Stimulated activated CD8-positive, alpha-beta memory T cell treated with anti-CD3 and anti-CD28 coated beads, Interleukin-2, amount 100 ng/mL, for 48 hours (primary cell): ENCODE data around the gene ZNF827.

ENCODE experiments used
- DNase-seq, 2 donors: peaks; one replicate each; pipeline ENCODE4 v3.0.0-alpha.2; 2020; ENCODE audit warnings: low read depth in 2 of 2

The ZNF827 gene

DNA sequence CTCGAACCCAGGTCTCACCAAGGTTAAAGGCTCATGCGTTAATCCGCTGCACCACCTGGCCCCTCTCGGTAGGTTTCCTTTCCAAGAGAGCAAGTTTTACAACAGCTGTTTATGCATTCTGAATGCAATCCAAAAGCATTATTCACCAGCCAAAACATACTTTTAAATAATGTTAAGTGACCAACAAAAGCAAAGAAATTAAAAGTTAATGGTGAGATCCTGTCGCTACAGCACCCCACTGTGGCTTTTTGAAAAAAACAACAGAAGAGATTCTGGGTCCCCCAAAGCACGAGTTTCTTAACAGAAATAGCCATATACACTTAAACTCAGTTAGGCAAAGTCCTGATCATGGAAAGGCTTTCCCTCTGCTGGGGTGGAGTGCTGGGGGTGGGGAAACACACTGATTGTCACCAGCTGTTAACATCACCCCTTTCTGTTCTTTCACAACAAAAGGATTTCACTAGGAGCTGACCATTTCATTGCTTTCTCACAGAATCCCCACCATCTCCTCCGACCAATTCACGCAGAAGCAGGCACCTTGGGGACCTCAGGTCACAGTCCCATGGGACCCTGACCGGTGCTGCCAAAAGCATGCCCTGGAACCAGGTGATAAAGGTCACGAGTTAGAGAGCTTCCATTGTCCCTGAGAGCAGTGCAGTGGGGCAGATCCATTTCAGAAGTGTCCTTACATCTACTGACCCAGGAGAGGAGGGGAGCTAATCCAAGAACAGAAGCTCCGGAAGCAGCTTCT lies 51.2 kb downstream of the ZNF827 start:
- DNase-seq: no peak

DNA sequence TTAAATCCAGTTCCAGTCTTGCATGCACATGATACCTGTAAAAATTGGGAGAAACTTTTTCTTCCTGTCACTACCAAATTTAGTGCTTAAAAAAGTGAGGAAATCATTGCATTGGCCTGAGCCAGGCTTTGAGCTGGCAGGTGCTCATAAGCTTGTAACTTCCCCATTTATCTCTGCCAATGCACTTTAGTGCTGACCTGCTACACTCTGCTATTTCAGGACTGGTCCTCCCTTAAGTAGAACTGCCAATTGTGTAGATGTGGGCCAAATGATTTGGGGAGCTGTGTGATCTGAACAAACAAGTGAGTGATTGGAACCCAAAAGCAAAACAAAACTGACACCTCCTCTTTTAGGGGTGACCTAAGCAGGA lies 51.8 kb downstream of the ZNF827 start:
- no peak for DNase-seq

DNA sequence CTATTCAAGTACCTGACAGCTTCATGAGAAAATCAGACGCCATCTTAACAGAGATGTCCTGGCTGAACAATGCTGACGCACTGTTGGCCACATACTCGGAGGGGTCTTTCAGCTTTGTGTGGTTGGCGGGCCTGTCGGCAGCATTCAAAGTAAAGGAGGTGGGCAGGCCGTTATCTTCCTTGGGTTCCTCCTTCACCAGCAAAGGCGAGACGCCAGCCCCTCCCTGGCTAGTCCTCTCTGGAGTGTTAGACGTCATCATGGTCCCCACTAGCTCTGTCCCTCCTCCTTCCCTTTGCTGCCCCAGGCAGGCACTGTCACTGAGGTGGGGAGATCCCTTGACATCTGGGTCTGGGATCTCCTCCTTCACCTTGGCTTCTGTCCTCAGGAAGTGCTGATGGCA lies 53.0 kb downstream of the ZNF827 start:
- no peak for DNase-seq

DNA sequence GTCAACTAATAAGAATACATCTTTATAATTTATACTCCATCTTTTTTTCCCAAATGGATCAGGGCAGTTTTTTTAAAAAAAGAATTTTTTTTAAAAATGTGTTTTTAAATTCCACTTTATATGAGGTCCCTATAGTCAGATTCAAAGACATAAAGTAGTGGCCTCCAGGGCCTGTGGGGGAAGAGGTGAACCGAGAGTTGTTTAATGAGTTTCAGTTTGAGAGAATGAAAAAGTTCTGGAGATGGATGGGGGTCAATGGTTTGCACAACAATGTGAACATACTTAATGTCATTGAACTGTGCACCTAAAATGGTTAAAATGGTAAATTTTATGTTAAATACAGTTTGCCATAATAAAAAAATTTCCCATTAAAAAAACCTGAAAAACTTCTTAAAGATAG lies 53.8 kb downstream of the ZNF827 start:
- DNase-seq: no peak

DNA sequence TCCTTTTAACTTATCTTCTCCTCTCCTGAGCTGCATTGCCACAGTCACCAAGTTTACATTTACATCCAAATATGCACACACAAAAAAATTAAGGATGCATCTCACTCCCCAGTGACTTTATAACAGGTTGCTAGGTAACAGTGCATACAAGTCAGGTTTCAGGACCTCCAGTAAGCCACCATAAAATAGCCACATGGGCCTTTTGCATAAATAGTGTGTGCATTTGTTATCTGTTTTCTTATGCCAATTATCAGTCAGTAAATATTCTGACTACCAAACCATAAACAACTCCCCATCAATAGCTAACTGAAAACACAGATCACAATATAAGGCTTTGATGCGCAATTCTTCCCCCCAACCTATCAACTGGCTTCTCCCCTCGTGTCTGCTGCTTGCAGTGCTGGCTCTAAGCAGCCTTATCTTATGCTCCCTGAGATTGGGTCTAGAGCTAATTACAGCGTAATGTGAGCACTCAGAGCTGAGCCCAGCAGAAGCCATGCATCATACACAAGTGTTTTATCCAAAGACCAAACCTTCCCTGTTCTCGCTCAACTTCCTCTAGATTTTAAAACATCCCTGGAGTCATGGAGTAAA lies 55.4 kb downstream of the ZNF827 start:
- DNase-seq: no peak

DNA sequence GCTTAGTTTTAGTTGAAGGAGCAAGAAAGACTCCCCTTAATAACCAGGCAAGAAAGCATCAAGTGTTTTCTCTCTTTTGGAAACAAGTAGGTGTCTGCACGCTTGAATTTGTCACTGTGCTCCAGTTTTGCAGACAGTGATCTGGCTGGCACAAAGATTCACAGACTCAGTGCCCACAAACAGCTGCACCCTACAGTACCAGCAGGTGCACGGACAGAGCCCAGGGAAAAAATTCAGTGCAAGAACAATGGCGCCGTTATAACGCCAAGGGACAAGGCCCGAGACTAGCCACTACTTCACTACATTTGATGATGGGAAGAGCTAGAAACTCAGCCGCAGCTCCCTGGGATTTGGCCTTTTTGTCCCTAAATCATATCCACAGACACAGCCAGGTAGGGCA lies 56.0 kb downstream of the ZNF827 start:
- DNase-seq: no peak

DNA sequence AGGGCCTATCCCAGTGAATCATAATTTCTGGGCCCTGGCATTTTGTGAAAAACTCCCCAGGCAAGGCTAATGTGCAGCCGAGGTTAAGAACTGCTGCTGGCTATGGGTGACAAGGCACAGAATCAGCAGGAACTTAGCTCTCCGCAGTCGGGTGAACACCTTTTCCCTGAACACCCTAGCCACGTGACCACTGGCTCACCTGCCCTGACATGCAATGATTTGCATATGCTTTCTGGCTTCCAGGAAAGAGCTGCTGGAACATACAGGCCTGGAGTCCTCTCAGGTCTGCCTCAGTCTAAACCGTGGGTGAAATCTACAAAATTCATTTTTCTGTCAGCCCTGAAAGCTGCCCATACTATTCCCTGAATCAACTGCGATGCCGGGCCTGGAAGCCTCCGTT lies 56.6 kb downstream of the ZNF827 start:
- no peak for DNase-seq

DNA sequence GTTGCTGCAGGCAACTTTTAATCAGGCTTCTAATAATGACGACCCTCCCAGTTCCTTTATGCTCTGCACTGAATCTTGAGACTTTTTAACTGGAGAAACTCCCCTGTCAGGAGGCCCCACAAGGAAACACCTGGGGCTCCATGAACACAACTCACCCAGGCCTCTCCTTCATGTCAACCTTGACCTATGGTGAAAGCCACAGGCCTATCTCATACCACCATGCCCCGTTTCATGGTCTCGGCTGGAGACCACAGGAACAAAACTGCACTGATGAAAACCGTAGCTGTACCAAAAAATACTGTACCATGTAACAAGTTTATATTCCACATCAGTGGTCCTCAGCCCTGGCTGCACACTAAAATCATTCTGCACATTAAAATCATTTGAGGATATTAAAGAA lies 57.0 kb downstream of the ZNF827 start:
- DNase-seq: no peak

DNA sequence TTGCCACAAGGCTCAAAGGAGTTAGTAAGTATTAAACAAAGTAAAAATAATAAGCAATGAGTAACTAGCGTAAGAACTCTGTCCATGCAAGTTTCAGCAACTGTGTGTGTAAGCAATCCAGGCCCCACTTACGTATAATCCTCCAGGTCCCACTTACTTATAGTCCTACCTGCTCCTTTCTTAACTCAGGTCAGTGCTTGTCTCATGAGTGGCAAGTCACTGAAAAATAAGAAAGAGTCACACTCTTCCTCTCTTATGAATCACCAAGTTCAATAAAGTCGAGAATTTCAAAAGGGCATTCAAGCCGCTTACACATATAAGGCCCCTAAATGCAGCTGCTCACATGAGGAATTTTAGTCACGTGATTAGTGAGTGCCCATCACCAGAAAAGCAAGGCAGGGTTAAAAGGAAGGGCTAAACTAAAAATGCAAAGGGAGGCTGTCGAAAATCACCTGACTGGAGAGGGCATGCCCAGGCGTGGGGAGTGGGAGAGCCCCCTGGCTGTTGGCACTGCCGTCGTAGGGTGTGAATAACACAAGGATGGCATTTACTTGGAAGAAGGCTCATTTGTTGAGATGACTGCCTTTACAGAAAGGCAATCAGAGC lies 58.2 kb downstream of the ZNF827 start:
- DNase-seq: no peak

DNA sequence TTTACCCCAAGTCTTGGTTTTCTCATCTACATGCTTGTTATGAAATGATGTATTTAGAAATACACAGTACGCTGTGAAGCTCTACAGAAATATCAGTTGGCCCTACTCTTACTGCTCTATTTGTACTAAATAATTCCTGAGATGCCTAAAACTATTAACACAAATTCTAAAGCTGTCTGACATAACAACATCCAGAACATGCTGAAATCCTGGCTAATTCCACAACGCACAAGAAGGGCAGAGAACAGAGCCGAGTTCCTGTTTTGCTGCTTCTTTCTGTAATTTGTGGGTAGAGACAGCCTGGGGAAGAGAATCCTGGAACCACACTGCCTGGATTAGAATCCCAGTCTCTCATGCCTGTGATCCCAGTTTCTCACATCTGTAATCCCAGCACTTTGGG lies 59.0 kb downstream of the ZNF827 start:
- DNase-seq: no peak

DNA sequence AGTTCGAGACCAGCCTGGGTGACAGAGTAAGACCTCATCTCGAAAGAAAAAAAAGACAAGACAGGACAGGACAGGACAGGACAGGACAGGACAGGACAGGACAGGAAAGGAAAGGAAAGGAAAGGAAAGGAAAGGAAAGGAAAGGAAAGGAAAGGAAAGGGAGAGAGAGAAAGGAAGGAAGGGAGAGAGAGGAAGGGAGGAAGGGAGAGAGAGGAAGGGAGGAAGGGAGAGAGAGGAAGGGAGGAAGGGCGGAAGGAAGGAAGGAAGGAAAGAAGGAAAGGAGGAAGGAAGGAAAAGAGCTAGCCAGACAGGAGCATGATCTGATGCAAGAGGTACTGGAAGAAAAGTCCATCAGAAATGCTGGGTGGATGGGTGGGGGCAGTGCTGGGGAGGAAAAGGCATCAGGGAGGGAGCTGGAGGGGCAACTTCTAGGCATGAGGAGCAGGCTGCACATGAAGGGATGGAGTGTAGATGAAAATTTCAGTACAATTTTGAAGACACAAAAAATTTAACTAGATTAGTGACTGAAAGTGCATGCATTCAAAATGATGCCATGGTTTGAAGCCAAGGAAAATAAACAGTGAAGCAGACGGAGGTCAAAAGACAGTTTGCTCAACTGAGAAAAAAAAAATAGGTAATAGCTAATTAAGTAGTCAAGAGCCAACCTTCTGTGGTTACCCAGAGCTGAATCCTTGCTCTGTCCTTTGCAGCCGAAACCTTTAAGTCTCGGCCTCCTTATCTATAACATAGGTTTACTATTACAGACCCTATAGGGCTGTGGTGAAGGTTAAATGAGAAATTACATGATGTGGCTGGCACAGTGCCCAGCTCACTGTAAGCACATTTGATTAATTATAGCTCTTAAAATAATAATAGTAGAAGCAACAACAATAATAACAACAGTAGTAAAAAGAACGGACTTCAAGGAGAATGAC lies 59.9 kb downstream of the ZNF827 start:
- DNase-seq: no peak

DNA sequence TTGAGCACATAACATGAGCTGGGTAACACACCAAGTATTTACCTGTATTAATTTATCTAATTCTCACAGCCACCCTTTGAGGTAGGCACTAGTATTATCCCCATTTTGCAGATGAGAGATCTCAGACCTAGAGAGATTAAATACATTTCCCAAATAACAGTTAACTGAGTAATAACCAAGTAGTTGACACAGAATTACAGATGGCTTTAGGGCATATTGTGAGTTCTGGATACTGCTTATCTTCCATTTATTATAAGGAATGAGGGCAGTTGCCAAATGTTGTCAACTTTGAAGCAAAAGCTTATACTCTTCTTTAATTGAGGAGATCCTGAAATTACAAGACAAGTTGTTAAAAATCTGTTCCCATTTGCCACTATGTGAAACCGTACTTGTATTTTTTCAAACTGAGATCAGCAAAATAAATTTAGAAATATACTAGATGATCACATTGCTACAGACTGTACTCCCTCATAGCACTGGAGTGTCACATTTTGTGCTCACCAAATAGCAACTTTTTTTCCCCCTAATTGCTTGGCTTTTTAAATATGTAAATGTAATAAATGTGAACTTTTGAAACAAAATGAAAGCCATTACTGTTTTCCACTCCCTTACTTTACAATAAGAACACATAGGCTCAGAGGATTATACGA lies 62.0 kb downstream of the ZNF827 start:
- no peak for DNase-seq

DNA sequence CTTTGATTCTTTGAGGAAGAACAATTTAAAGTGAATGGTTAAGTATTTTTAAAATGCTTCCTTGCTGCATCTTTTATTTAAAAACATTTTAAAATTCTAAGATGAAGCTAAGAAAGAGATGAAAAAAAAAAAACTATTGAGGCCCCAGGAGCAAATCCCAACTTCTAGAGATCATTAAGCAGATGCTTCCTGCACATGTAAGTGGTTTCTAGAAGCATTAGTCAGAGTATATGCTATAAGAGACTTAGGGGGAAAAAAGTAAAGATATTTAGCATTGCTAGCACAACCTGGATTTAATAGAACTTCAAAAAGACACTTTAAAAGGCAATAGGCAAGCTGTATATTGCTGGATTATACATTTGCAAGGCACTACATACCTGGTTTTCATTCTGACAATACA lies 64.7 kb downstream of the ZNF827 start:
- no peak for DNase-seq

DNA sequence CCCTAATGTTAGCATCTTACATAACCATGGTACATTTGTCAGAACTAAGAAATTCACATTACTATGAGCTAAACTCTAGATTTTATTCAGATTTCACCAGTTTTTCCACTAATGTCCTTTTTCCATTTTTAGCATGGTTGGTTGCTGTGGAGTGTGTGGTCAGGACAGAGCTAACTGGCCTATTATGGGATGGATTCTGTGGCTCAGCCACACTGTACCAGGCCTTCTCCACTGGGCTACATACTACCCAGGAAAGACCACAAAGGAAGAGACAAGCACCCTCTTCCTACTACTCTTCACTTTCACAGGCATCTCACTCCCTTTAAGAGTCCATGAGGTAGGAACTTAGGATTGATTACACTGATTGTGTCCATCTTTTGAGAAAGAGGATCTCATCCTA lies 67.4 kb downstream of the ZNF827 start:
- no peak for DNase-seq

DNA sequence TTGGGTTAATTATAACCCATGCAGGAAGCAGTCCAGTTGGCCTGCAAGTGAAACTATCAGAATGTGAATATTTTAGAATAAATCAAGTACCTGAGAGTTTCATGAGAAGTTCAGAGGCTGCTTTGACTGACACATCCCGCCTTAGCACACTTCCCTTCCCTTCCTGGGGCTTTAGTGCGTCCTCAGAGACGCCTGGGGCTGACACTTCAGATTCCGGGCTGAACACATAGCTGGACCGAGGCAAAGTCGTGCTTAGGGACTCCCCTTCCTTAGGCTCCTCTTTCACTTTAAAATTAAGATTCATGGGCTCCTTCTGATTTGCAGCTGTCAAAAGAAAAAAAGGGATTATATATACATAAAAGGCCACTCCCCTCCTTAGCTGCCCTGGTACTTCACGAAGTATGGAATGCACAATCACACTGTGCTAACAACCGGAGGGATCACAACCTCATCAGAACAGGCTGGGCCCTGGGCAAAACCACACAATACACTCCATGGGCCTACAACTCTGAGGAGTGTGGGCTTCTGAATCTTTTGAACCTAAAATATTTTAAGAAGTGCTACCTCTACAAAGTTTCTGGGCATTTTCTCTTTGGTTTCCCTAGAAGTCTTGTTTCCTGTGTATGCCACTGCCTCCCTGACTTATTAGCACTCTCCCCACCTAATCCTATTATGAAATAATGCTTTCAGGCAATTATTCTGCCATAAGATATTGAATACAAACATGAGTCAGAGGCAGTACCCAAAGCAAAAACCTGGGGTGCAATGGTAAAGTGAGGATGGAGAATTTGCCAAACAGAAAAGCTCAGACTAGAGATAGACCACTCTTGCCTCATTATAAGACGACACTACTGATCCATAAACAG lies 68.2 kb downstream of the ZNF827 start:
- DNase-seq: no peak

DNA sequence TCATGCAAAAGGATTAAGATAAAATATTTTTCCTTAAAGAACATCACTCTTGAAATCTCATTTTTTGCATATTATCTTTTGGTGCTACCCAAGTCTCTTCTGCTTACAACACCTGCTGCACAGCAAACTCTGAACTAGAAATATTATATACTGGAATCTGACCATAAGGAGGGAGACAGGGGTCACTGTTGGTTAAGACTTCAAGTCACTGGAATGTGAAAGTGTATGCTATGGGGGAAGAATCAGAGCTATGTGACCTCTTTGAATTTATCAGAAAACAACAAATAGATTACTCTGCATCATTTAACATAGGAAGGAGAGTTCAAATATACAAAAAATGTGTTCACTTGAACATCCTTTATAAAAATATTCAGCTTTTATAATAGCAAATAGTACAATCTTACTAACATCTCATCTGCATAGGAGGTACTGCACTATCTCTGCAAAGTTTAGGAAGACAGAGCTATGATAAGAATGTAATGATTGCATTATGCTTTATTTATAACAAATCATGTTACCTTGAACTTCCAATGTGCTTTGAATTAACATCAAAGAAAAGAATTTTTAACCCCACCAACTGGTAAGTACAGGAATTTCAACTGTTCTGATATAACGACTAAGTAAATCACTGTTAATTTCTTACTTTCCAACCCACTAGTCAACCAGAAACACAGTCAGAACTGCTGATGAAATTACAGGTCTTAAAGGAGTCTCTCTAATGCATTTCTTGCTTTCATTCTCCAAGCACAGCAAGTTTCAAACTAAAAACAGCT lies 69.8 kb downstream of the ZNF827 start:
- DNase-seq: no peak

DNA sequence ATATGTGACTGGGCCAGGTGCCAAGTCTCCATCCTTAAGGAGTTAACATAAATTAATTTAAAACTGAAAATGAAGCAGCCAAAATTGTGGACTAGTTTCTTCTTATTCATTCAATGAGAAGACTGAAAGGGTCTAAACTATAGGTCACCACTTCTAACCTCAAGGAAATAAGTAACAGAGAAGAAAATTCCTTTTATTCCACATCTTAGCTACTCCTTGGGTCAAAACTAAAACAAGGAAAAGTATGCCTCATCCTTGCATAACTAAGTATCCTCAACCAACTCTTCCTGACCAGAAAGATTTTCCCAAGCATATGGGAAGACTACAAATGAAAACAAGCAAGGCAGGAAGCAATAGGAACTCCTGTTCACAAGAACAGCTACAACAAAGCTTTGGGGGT lies 71.2 kb downstream of the ZNF827 start:
- DNase-seq: no peak

DNA sequence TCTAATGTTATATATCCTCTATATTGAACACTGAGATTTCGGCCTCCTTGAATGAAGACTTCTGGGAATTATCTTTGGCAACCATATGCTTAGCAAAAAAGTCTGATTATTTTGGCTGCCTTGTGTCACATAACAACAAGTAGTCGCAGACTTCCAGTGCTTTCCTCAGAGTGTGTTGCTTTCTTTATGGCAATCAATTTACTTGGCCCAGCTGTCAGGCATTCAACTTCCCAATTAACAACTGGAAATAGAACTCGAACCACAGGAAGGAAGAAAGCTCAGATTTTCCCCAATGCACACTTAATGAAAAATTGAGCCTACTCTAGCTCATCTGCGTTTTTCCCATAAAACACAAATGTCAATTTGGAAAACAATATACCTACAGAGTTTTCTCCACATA lies 71.6 kb downstream of the ZNF827 start:
- DNase-seq: no peak

DNA sequence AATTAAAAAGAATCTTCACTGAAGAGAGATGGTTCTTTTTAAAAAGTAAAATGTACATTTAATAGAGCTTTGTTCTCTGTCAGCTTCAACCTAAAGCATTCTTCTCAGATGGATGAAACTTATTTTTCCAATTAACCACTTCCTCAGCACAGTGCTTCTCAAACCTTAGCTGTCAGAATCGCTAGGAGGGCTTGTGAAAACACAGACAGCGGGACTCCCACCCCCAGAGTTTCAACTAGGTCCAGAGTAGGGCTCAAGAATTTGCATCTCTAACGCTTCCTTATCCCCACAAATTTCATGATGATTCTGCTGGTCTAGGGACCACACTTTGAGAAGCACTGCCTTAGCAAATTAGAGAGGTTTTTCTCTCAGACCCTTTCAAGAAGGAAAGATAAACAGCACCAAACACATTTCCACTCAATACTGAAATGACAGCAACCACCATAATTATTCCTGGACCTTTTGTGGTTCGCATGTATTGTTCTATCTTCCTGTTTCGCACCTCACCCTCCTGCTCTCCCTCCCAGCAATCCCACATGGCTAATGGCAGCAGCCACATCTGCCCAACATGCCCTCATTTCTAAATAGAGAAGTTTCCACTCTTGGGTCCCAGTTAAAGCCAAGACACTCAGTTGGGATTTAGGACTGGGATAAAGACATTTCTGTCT lies 73.2 kb downstream of the ZNF827 start:
- DNase-seq: no peak

DNA sequence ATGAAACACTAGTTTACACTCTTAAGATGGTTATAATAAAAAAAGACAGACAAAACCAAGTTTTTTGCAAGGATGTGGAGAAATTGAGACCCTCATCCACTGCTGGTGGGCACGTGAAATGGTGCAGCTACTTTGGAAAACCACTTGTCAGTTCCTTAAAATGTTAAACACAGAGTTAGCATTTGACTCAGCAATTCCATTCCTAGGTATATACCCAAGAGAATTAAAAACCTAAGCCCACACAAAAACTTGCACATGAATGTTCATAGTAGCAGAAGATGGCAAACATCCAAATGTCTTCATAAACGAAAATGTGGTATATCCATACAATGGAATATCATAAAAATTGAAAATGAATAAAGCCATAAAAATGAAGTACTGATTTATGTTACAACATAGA lies 75.4 kb downstream of the ZNF827 start:
- DNase-seq: no peak
